ENCODE results near the gene DACH1. TPM values are rescaled to one million over a fixed set of nuclear protein-coding genes. Genes with fewer than 3 reads are reported as not detected.

The DACH1 gene
- total and polyA plus RNA-seq, 5 experiments from 2014 or later, result not detected

- H3K4me1 Mint-ChIP-seq, result no peaks in the 10 kb centered on the region
- H3K27ac Mint-ChIP-seq, result no peak overlapping the region
- H3K27me3 Mint-ChIP-seq, result no peaks in the 10 kb centered on the region
- peaks cover 0 to under 1% (median 0%) of the 10 kb centered on the region in 9 donors for H3K9me3 Mint-ChIP-seq
- DNase-seq, result no peak
- no peaks in the 10 kb centered on the region for H3K36me3 Mint-ChIP-seq
- no peak for ATAC-seq
- POLR2A ChIA-PET, result no interaction called here
- no peak overlapping the region for H3K4me3 Mint-ChIP-seq
These were observed 350.5 kb downstream of the DACH1 start for GRCh38 chr13:71516521-71516920.

GRCh38 chr13:71515744-71516038 is 351.3 kb downstream of the DACH1 start:
- Mint-ChIP-seq H3K4me3 (no peak overlapping the region), H3K36me3 (no peaks in the 10 kb centered on the region), H3K27ac (no peak overlapping the region), H3K4me1 (no peaks in the 10 kb centered on the region), H3K9me3 (no peaks in the 10 kb centered on the region), H3K27me3 (no peaks in the 10 kb centered on the region)
- DNase-seq (no peak), ATAC-seq (no peak)
- POLR2A ChIA-PET, result no interaction called here

GRCh38 chr13:71514900-71515743 is 351.9 kb downstream of the DACH1 start:
- Mint-ChIP-seq H3K36me3 (no peaks in the 10 kb centered on the region), H3K4me3 (no peak overlapping the region), H3K27ac (no peak overlapping the region), H3K9me3 (peaks cover 0 to 3% (median 0%) of the 10 kb centered on the region in 9 donors), H3K4me1 (no peaks in the 10 kb centered on the region), H3K27me3 (no peaks in the 10 kb centered on the region)
- DNase-seq, result no peak
- POLR2A ChIA-PET, result no interaction called here
- no peak for ATAC-seq

- no peak overlapping the region for H3K27ac Mint-ChIP-seq
These were observed 353.5 kb downstream of the DACH1 start for GRCh38 chr13:71513411-71514033.

GRCh38 chr13:71503781-71504180 is 363.2 kb downstream of the DACH1 start:
- Mint-ChIP-seq H3K9me3 (peaks cover 0 to 2% (median 0%) of the 10 kb centered on the region in 9 donors), H3K4me1 (no peaks in the 10 kb centered on the region), H3K4me3 (no peak overlapping the region), H3K27ac (no peak overlapping the region), H3K27me3 (no peaks in the 10 kb centered on the region), H3K36me3 (no peaks in the 10 kb centered on the region)
- DNase-seq, result no peak
- no peak for ATAC-seq
- POLR2A ChIA-PET, result no interaction called here

More at GRCh38 chr13:71513411-71514033, 353.5 kb downstream of the DACH1 start:
- Mint-ChIP-seq H3K27me3 (no peaks in the 10 kb centered on the region), H3K4me1 (no peaks in the 10 kb centered on the region), H3K36me3 (no peaks in the 10 kb centered on the region), H3K9me3 (peaks cover 0 to 9% (median 0%) of the 10 kb centered on the region in 9 donors), H3K4me3 (no peak overlapping the region)
- POLR2A ChIA-PET, result no interaction called here
- ATAC-seq (no peak), DNase-seq (no peak)

- no peak for DNase-seq
- Mint-ChIP-seq H3K4me3 (no peak overlapping the region), H3K36me3 (no peaks in the 10 kb centered on the region), H3K9me3 (peaks cover 0 to 4% (median 0%) of the 10 kb centered on the region in 9 donors), H3K27ac (no peak overlapping the region), H3K4me1 (no peaks in the 10 kb centered on the region), H3K27me3 (no peaks in the 10 kb centered on the region)
- no peak for ATAC-seq
- POLR2A ChIA-PET, result no interaction called here
These were observed 367.0 kb downstream of the DACH1 start for GRCh38 chr13:71499944-71500514.

- Mint-ChIP-seq H3K4me1 (no peaks in the 10 kb centered on the region), H3K36me3 (no peaks in the 10 kb centered on the region), H3K27ac (no peak overlapping the region), H3K9me3 (peaks cover 0 to 3% (median 0%) of the 10 kb centered on the region in 9 donors), H3K4me3 (no peak overlapping the region), H3K27me3 (no peaks in the 10 kb centered on the region)
- DNase-seq, result no peak
- POLR2A ChIA-PET, result no interaction called here
- ATAC-seq, result no peak
These were observed 367.8 kb downstream of the DACH1 start for GRCh38 chr13:71499235-71499634.

- Mint-ChIP-seq H3K9me3 (peaks cover 0 to 2% (median 0%) of the 10 kb centered on the region in 9 donors), H3K27me3 (no peaks in the 10 kb centered on the region), H3K4me1 (no peaks in the 10 kb centered on the region), H3K36me3 (no peaks in the 10 kb centered on the region), H3K4me3 (no peak overlapping the region), H3K27ac (no peak overlapping the region)
- POLR2A ChIA-PET, result no interaction called here
- ATAC-seq, result no peak
- DNase-seq, result no peak
These were observed 373.8 kb downstream of the DACH1 start for GRCh38 chr13:71493189-71493588.

- POLR2A ChIA-PET, result no interaction called here
These were observed 374.6 kb downstream of the DACH1 start for GRCh38 chr13:71492346-71492871.

GRCh38 chr13:71491010-71491409 is 376.0 kb downstream of the DACH1 start:
- no peak overlapping the region for H3K27ac Mint-ChIP-seq
- no peak overlapping the region for H3K4me3 Mint-ChIP-seq
- no peaks in the 10 kb centered on the region for H3K27me3 Mint-ChIP-seq
- POLR2A ChIA-PET, result no interaction called here
- no peaks in the 10 kb centered on the region for H3K36me3 Mint-ChIP-seq
- peaks cover 0 to 2% (median 0%) of the 10 kb centered on the region in 9 donors for H3K9me3 Mint-ChIP-seq
- ATAC-seq, result no peak
- no peaks in the 10 kb centered on the region for H3K4me1 Mint-ChIP-seq
- no peak for DNase-seq

More at GRCh38 chr13:71492346-71492871, 374.6 kb downstream of the DACH1 start:
- Mint-ChIP-seq H3K27ac (no peak overlapping the region), H3K36me3 (no peaks in the 10 kb centered on the region), H3K9me3 (peaks cover 0 to 2% (median 0%) of the 10 kb centered on the region in 9 donors), H3K27me3 (no peaks in the 10 kb centered on the region), H3K4me3 (no peak overlapping the region), H3K4me1 (no peaks in the 10 kb centered on the region)
- no peak for ATAC-seq
- DNase-seq, result no peak

- H3K27me3 Mint-ChIP-seq, result no peaks in the 10 kb centered on the region
- no peaks in the 10 kb centered on the region for H3K4me1 Mint-ChIP-seq
- DNase-seq, result no peak
- ATAC-seq, result no peak
- H3K9me3 Mint-ChIP-seq, result peaks cover 0 to 2% (median 0%) of the 10 kb centered on the region in 9 donors
- no peak overlapping the region for H3K27ac Mint-ChIP-seq
- no peaks in the 10 kb centered on the region for H3K36me3 Mint-ChIP-seq
- POLR2A ChIA-PET, result no interaction called here
- no peak overlapping the region for H3K4me3 Mint-ChIP-seq
These were observed 378.0 kb downstream of the DACH1 start for GRCh38 chr13:71489041-71489440.

GRCh38 chr13:71488201-71488600 is 378.8 kb downstream of the DACH1 start:
- POLR2A ChIA-PET, result no interaction called here
- Mint-ChIP-seq H3K27me3 (no peaks in the 10 kb centered on the region), H3K27ac (no peak overlapping the region), H3K36me3 (no peaks in the 10 kb centered on the region), H3K4me3 (no peak overlapping the region), H3K9me3 (peaks cover 0 to 2% (median 0%) of the 10 kb centered on the region in 9 donors), H3K4me1 (no peaks in the 10 kb centered on the region)
- DNase-seq, result no peak
- ATAC-seq, result no peak

- Mint-ChIP-seq H3K27ac (no peak overlapping the region), H3K9me3 (no peaks in the 10 kb centered on the region), H3K27me3 (no peaks in the 10 kb centered on the region), H3K4me3 (no peak overlapping the region), H3K36me3 (no peaks in the 10 kb centered on the region), H3K4me1 (no peaks in the 10 kb centered on the region)
- POLR2A ChIA-PET, result no interaction called here
- DNase-seq (no peak), ATAC-seq (no peak)
These were observed 381.1 kb downstream of the DACH1 start for GRCh38 chr13:71485913-71486312.

Data from naive thymus-derived CD8-positive, alpha-beta T cell (primary cell).